K562 (cell line): ENCODE measurements around the gene BAIAP3. TPM values are rescaled to one million over a fixed set of nuclear protein-coding genes. Genes with fewer than 3 reads are reported as not detected.

Experiments
- CAMTA2 ChIP-seq: fragments of 250-450 bp; sonication (Bioruptor Pico); conservative IDR thresholded peaks from 2 replicates; pipeline ENCODE4 v1.5.1; 2022
- ELF2 ChIP-seq: fragments of 250-450 bp; sonication (Bioruptor Pico); IDR thresholded peaks from 2 replicates; pipeline ENCODE4 v1.5.0; 2021; ENCODE audit warnings: mild to moderate bottlenecking
- KDM5B ChIP-seq: fragments of 200-600 bp; sonication (generic); IDR thresholded peaks from 2 replicates; pipeline ENCODE4 v1.6.1; 2012; ENCODE audit warnings: low read depth, mild to moderate bottlenecking, moderate library complexity, low read length, control low read depth, inconsistent platforms; ENCODE audit not compliant: insufficient replicate concordance
- POLR2G ChIP-seq: fragments of 200-400 bp; formaldehyde crosslinking; IDR thresholded peaks from 2 replicates; pipeline ENCODE4 v1.6.1; 2017; ENCODE audit warnings: low read depth, mild to moderate bottlenecking, antibody characterized with exemption, low read length, moderate library complexity
- PTTG1 ChIP-seq: fragments of 450-650 bp; IDR thresholded peaks from 2 replicates; pipeline ENCODE4 v1.6.1; 2016; ENCODE audit warnings: low read depth, mild to moderate bottlenecking, missing genetic modification characterization, missing compliant biosample characterization
- polyA plus RNA-seq, 8 experiments: library from polyadenylated mRNA; depleted of rRNA in 4 of 8; stranded (reverse) in 5 of 8; unstranded in 3 of 8; fragments of >200 nt; fragmentation: Nextera tagmentation in 2 of 8; fragmentation: Illumina TruSeq in 1 of 8; extraction: Ambion mirVana in 2 of 8; extraction: Trizol in 1 of 8; gene quantifications; 2 replicates each; pipeline versions ENCODE4 v1.2.1 to v1.2.3, GENCODE V29; 2011 to 2014; ENCODE audit warnings: inconsistent platforms in 1 of 8, missing spikeins in 1 of 8
- total RNA-seq, 7 experiments: library from RNA; depleted of rRNA in 6 of 7; stranded (reverse); fragments of >200 nt in 6 of 7; fragmentation: Illumina TruSeq in 2 of 7; extraction: Trizol in 2 of 7; gene quantifications; 2 replicates each; pipeline versions ENCODE4 v1.2.1 to v1.2.3, GENCODE V29; 2011 to 2021; ENCODE audit warnings: low replicate concordance in 1 of 7
- TF ChIP-seq, protein P1 (sequence below): fragments of 450-650 bp; IDR thresholded peaks from 2 replicates; pipeline ENCODE4 v1.6.1; 2016; ENCODE audit warnings: mild to moderate bottlenecking, moderate library complexity
- TF ChIP-seq, protein P2 (sequence below): fragments of 450-650 bp; IDR thresholded peaks from 2 replicates; pipeline ENCODE4 v1.6.1; 2017; ENCODE audit warnings: antibody characterized with exemption, mild to moderate bottlenecking
- TF ChIP-seq, protein P3 (sequence below), 2 experiments: fragments of 200-800 bp in 1 of 2; sonication (Bioruptor generic) in 1 of 2; sonication (generic) in 1 of 2; formaldehyde crosslinking in 1 of 2; IDR thresholded peaks in 1 of 2; conservative IDR thresholded peaks in 1 of 2; 2 replicates each; pipeline versions ENCODE4 v1.5.0 to v1.6.1; 2016 to 2020; ENCODE audit warnings: missing compliant biosample characterization in 1 of 2, missing genetic modification characterization in 1 of 2, missing genetic modification reagents in 1 of 2

The BAIAP3 gene
- total and polyA plus RNA-seq, 9 of the 15 experiments (the other 6 are each of a cell fraction or from before 2014, with no cell fraction given) = 0.03 to 4.5 (median 0.57) TPM; not detected in 1

DNA sequence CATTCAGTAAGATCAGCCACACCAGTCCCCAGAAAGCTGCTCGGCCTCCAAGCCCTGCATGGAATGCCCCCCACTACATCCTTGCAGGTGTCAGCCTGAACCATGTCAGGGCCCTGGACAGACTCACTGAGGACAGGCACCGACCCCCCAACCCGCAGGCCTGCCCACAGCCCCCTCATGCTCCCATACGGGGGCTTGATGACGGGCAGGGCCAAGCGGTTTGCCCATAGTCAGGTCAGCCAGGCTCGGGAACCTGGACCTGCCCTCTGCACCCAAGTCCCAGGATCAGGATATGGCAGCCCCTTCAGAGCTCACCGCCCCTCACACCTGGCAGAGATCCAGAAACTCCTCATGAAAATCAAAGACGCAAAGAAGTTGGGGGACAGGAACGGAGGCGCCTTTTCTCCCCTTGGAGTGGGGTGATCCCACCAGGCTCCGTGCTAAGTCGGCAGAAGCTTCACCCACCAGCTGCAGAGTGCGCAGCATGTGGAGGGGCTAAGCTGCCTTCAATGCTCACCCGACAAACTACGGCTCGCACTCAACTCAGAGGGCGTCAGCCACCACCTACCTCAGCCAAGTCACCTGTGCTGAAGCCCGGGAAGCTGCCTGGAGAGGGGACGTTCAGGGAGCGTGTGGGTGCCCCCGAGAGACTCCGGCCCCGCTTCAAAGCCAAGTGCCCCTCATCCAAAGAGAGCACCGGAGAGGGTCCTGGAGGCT lies 44.8 kb downstream of the BAIAP3 start (continued):
- TF ChIP-seq, protein P1, sequence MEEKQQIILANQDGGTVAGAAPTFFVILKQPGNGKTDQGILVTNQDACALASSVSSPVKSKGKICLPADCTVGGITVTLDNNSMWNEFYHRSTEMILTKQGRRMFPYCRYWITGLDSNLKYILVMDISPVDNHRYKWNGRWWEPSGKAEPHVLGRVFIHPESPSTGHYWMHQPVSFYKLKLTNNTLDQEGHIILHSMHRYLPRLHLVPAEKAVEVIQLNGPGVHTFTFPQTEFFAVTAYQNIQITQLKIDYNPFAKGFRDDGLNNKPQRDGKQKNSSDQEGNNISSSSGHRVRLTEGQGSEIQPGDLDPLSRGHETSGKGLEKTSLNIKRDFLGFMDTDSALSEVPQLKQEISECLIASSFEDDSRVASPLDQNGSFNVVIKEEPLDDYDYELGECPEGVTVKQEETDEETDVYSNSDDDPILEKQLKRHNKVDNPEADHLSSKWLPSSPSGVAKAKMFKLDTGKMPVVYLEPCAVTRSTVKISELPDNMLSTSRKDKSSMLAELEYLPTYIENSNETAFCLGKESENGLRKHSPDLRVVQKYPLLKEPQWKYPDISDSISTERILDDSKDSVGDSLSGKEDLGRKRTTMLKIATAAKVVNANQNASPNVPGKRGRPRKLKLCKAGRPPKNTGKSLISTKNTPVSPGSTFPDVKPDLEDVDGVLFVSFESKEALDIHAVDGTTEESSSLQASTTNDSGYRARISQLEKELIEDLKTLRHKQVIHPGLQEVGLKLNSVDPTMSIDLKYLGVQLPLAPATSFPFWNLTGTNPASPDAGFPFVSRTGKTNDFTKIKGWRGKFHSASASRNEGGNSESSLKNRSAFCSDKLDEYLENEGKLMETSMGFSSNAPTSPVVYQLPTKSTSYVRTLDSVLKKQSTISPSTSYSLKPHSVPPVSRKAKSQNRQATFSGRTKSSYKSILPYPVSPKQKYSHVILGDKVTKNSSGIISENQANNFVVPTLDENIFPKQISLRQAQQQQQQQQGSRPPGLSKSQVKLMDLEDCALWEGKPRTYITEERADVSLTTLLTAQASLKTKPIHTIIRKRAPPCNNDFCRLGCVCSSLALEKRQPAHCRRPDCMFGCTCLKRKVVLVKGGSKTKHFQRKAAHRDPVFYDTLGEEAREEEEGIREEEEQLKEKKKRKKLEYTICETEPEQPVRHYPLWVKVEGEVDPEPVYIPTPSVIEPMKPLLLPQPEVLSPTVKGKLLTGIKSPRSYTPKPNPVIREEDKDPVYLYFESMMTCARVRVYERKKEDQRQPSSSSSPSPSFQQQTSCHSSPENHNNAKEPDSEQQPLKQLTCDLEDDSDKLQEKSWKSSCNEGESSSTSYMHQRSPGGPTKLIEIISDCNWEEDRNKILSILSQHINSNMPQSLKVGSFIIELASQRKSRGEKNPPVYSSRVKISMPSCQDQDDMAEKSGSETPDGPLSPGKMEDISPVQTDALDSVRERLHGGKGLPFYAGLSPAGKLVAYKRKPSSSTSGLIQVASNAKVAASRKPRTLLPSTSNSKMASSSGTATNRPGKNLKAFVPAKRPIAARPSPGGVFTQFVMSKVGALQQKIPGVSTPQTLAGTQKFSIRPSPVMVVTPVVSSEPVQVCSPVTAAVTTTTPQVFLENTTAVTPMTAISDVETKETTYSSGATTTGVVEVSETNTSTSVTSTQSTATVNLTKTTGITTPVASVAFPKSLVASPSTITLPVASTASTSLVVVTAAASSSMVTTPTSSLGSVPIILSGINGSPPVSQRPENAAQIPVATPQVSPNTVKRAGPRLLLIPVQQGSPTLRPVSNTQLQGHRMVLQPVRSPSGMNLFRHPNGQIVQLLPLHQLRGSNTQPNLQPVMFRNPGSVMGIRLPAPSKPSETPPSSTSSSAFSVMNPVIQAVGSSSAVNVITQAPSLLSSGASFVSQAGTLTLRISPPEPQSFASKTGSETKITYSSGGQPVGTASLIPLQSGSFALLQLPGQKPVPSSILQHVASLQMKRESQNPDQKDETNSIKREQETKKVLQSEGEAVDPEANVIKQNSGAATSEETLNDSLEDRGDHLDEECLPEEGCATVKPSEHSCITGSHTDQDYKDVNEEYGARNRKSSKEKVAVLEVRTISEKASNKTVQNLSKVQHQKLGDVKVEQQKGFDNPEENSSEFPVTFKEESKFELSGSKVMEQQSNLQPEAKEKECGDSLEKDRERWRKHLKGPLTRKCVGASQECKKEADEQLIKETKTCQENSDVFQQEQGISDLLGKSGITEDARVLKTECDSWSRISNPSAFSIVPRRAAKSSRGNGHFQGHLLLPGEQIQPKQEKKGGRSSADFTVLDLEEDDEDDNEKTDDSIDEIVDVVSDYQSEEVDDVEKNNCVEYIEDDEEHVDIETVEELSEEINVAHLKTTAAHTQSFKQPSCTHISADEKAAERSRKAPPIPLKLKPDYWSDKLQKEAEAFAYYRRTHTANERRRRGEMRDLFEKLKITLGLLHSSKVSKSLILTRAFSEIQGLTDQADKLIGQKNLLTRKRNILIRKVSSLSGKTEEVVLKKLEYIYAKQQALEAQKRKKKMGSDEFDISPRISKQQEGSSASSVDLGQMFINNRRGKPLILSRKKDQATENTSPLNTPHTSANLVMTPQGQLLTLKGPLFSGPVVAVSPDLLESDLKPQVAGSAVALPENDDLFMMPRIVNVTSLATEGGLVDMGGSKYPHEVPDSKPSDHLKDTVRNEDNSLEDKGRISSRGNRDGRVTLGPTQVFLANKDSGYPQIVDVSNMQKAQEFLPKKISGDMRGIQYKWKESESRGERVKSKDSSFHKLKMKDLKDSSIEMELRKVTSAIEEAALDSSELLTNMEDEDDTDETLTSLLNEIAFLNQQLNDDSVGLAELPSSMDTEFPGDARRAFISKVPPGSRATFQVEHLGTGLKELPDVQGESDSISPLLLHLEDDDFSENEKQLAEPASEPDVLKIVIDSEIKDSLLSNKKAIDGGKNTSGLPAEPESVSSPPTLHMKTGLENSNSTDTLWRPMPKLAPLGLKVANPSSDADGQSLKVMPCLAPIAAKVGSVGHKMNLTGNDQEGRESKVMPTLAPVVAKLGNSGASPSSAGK = peak; percentile 13; the same call in 1 of the 2 replicates
- TF ChIP-seq KDM5B (peak; percentile 28), POLR2G (peak; percentile 53), CAMTA2 (CRISPR knock-in tag) (no peak), ELF2 (CRISPR knock-in tag) (no peak), PTTG1 (no peak)
- TF ChIP-seq, protein P2, sequence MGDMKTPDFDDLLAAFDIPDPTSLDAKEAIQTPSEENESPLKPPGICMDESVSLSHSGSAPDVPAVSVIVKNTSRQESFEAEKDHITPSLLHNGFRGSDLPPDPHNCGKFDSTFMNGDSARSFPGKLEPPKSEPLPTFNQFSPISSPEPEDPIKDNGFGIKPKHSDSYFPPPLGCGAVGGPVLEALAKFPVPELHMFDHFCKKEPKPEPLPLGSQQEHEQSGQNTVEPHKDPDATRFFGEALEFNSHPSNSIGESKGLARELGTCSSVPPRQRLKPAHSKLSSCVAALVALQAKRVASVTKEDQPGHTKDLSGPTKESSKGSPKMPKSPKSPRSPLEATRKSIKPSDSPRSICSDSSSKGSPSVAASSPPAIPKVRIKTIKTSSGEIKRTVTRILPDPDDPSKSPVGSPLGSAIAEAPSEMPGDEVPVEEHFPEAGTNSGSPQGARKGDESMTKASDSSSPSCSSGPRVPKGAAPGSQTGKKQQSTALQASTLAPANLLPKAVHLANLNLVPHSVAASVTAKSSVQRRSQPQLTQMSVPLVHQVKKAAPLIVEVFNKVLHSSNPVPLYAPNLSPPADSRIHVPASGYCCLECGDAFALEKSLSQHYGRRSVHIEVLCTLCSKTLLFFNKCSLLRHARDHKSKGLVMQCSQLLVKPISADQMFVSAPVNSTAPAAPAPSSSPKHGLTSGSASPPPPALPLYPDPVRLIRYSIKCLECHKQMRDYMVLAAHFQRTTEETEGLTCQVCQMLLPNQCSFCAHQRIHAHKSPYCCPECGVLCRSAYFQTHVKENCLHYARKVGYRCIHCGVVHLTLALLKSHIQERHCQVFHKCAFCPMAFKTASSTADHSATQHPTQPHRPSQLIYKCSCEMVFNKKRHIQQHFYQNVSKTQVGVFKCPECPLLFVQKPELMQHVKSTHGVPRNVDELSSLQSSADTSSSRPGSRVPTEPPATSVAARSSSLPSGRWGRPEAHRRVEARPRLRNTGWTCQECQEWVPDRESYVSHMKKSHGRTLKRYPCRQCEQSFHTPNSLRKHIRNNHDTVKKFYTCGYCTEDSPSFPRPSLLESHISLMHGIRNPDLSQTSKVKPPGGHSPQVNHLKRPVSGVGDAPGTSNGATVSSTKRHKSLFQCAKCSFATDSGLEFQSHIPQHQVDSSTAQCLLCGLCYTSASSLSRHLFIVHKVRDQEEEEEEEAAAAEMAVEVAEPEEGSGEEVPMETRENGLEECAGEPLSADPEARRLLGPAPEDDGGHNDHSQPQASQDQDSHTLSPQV = peak; percentile 50; the same call in 1 of the 2 replicates
- TF ChIP-seq, protein P3, sequence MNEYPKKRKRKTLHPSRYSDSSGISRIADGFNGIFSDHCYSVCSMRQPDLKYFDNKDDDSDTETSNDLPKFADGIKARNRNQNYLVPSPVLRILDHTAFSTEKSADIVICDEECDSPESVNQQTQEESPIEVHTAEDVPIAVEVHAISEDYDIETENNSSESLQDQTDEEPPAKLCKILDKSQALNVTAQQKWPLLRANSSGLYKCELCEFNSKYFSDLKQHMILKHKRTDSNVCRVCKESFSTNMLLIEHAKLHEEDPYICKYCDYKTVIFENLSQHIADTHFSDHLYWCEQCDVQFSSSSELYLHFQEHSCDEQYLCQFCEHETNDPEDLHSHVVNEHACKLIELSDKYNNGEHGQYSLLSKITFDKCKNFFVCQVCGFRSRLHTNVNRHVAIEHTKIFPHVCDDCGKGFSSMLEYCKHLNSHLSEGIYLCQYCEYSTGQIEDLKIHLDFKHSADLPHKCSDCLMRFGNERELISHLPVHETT (CRISPR knock-in tag; conservative IDR thresholded peaks at IDR 0.05 in 1 of 2, IDR thresholded peaks at IDR 0.05 in 1 of 2) = 0 out of 4 replicates have a peak, but pooled peaks of 1 of the 2 experiments have one; percentile 11
